ENCODE results near the gene GRIK5.

The GRIK5 gene

GRCh38 chr19:42086770-42087550 is 17.0 kb upstream of the GRIK5 start:
- TF ChIP-seq TAF1 (IDR thresholded peaks at IDR 0.05; ENCODE audit: borderline replicate concordance, insufficient read depth, low read length), result no peak
- TF ChIP-seq POLR2AphosphoS5 (IDR thresholded peaks at IDR 0.05; ENCODE audit: low read depth, low read length), result no peak
- no peak for TF ChIP-seq REST (IDR thresholded peaks at IDR 0.05; ENCODE audit: insufficient read depth in 1 of 2, low read depth in 2 of 2, low read length in 2 of 2)
- no peak for TF ChIP-seq FOXP2 (optimal IDR thresholded peaks at IDR 0.05; ENCODE audit: borderline replicate concordance, extremely low read depth, extremely low read length, insufficient read depth)
- TF ChIP-seq SIN3A (IDR thresholded peaks at IDR 0.05; ENCODE audit: borderline replicate concordance, insufficient read depth, low read length), result no peak

- no peak for TF ChIP-seq SIN3A (IDR thresholded peaks at IDR 0.05; ENCODE audit: borderline replicate concordance, insufficient read depth, low read length)
- TF ChIP-seq FOXP2 (optimal IDR thresholded peaks at IDR 0.05; ENCODE audit: borderline replicate concordance, extremely low read depth, extremely low read length, insufficient read depth), result no peak
- TF ChIP-seq POLR2AphosphoS5 (IDR thresholded peaks at IDR 0.05; ENCODE audit: low read depth, low read length), result no peak
- no peak for TF ChIP-seq TAF1 (IDR thresholded peaks at IDR 0.05; ENCODE audit: borderline replicate concordance, insufficient read depth, low read length)
- no peak for TF ChIP-seq REST (IDR thresholded peaks at IDR 0.05; ENCODE audit: insufficient read depth in 1 of 2, low read depth in 2 of 2, low read length in 2 of 2)
Observed at GRCh38 chr19:42086188-42086736, 16.3 kb upstream of the GRIK5 start.

GRCh38 chr19:42083537-42083936 is 13.5 kb upstream of the GRIK5 start:
- TF ChIP-seq POLR2AphosphoS5 (IDR thresholded peaks at IDR 0.05; ENCODE audit: low read depth, low read length) (no peak), FOXP2 (optimal IDR thresholded peaks at IDR 0.05; ENCODE audit: borderline replicate concordance, extremely low read depth, extremely low read length, insufficient read depth) (no peak), REST (IDR thresholded peaks at IDR 0.05; ENCODE audit: insufficient read depth in 1 of 2, low read depth in 2 of 2, low read length in 2 of 2) (no peak), TAF1 (IDR thresholded peaks at IDR 0.05; ENCODE audit: borderline replicate concordance, insufficient read depth, low read length) (no peak), SIN3A (IDR thresholded peaks at IDR 0.05; ENCODE audit: borderline replicate concordance, insufficient read depth, low read length) (no peak)

- TF ChIP-seq FOXP2 (optimal IDR thresholded peaks at IDR 0.05; ENCODE audit: borderline replicate concordance, extremely low read depth, extremely low read length, insufficient read depth), result no peak
- TF ChIP-seq POLR2AphosphoS5 (IDR thresholded peaks at IDR 0.05; ENCODE audit: low read depth, low read length), result no peak; the same call in 1 of the 2 replicates
- TF ChIP-seq REST (IDR thresholded peaks at IDR 0.05; ENCODE audit: insufficient read depth in 1 of 2, low read depth in 2 of 2, low read length in 2 of 2), result no peak
- no peak for TF ChIP-seq TAF1 (IDR thresholded peaks at IDR 0.05; ENCODE audit: borderline replicate concordance, insufficient read depth, low read length)
- no peak for TF ChIP-seq SIN3A (IDR thresholded peaks at IDR 0.05; ENCODE audit: borderline replicate concordance, insufficient read depth, low read length)
Observed at GRCh38 chr19:42081584-42082203, 11.7 kb upstream of the GRIK5 start.

Measured in PFSK-1 (cell line).